PC-3 (cell line): ENCODE measurements around the gene LYSMD3. TPM values are rescaled to one million over a fixed set of nuclear protein-coding genes. Genes with fewer than 3 reads are reported as not detected.

Source experiments
- ATAC-seq: fragments of 200-7000 bp; cut with Tn5 transposase; 2 replicates; pipeline ENCODE4 v1.9.1; 2020; ENCODE audit warnings: mild to moderate bottlenecking, moderate library complexity
- BruUV-seq: library from RNA; stranded (reverse); fragments of 400-500 nt; replicated peaks from 2 replicates; lab custom pipeline; 2021; lab: Mats Ljungman, UMichigan
- CTCF ChIA-PET: fragments of 300-600 bp; sonication (Branson Sonifier 250); formaldehyde crosslinking; loops from one replicate; lab custom pipeline; 2022; ENCODE audit warnings: antibody characterized with exemption; lab: Charles Lee
- POLR2A ChIA-PET: fragments of 300-600 bp; sonication (Branson Sonifier 250); formaldehyde crosslinking; loops from one replicate; lab custom pipeline; 2022; ENCODE audit warnings: antibody characterized with exemption; ENCODE audit not compliant: unreplicated experiment; lab: Charles Lee
- DNase-seq: peaks from one replicate; pipeline ENCODE4 v3.0.0-alpha.2; 2015
- H2AFZ ChIP-seq: fragments of 300-600 bp; sonication (generic); 2 replicates; pipeline ENCODE4 v1.6.0; 2016; ENCODE audit warnings: antibody characterized with exemption, low read length
- H3F3A ChIP-seq: fragments of 300-600 bp; sonication (generic); one replicate; pipeline ENCODE4 v1.6.0; 2017; ENCODE audit warnings: antibody characterized with exemption, low read length, control low read depth, mild to moderate bottlenecking; ENCODE audit not compliant: unreplicated experiment
- H3K27ac ChIP-seq: fragments of 300-600 bp; sonication (generic); 2 replicates; pipeline ENCODE4 v1.5.1; 2016; ENCODE audit warnings: mild to moderate bottlenecking, low read length
- H3K27me3 ChIP-seq: fragments of 300-600 bp; sonication (generic); 2 replicates; pipeline ENCODE4 v1.6.1; 2016; ENCODE audit warnings: low read length, mixed read lengths
- H3K36me3 ChIP-seq: fragments of 300-600 bp; sonication (generic); 2 replicates; pipeline ENCODE4 v1.6.1; 2016; ENCODE audit warnings: low read depth, mixed run types, low read length, mixed read lengths
- H3K4me1 ChIP-seq: fragments of 300-600 bp; sonication (generic); 2 replicates; pipeline ENCODE4 v1.5.1; 2016; ENCODE audit warnings: low read length; ENCODE audit not compliant: insufficient read depth
- H3K4me2 ChIP-seq: fragments of 300-600 bp; sonication (generic); 2 replicates; pipeline ENCODE4 v1.6.0; 2016; ENCODE audit warnings: low read length
- H3K4me3 ChIP-seq: fragments of 300-600 bp; sonication (generic); 2 replicates; pipeline ENCODE4 v1.5.1; 2016; ENCODE audit warnings: mild to moderate bottlenecking, low read length, mixed read lengths
- H3K79me2 ChIP-seq: fragments of 300-600 bp; sonication (generic); 2 replicates; pipeline ENCODE4 v1.6.1; 2017; ENCODE audit warnings: low read length, mixed read lengths
- H3K9ac ChIP-seq: fragments of 300-600 bp; sonication (generic); 2 replicates; pipeline ENCODE4 v1.6.0; 2016; ENCODE audit warnings: mild to moderate bottlenecking, low read length
- H3K9me2 ChIP-seq: fragments of 300-600 bp; sonication (generic); replicated peaks from 2 replicates; pipeline ENCODE4 v1.6.1; 2016; ENCODE audit warnings: mixed run types, low read length, mixed read lengths
- H3K9me3 ChIP-seq: fragments of 300-600 bp; sonication (generic); 2 replicates; pipeline ENCODE4 v1.6.1; 2016; ENCODE audit warnings: low read length, mixed read lengths
- H4K20me1 ChIP-seq: fragments of 300-600 bp; sonication (generic); 2 replicates; pipeline ENCODE4 v1.6.1; 2016; ENCODE audit warnings: low read length, mixed read lengths
- EZH2 ChIP-seq: fragments of 300-600 bp; sonication (generic); IDR thresholded peaks from one replicate; pipeline ENCODE4 v1.6.1; 2017; ENCODE audit warnings: antibody characterized with exemption, mild to moderate bottlenecking, low read length; ENCODE audit not compliant: unreplicated experiment
- EZH2phosphoT487 ChIP-seq: fragments of 300-600 bp; sonication (generic); IDR thresholded peaks from 2 replicates; pipeline ENCODE4 v1.6.1; 2018; ENCODE audit warnings: mild to moderate bottlenecking, antibody characterized with exemption, low read length, borderline replicate concordance
- intact Hi-C: fragments of 100-400 bp; cut with micrococcal nuclease; formaldehyde crosslinking; loops from 2 replicates; pipeline ENCODE4 v1.9.0; 2023
- total RNA-seq: library from RNA; depleted of rRNA; stranded (reverse); fragments of >200 nt; gene quantifications from 2 replicates; pipeline ENCODE4 v1.2.3, GENCODE V29; 2014
- TF ChIP-seq, protein P1 (sequence below): fragments of 300-600 bp; sonication (generic); conservative IDR thresholded peaks from 2 replicates; pipeline ENCODE4 v1.5.1; 2017; ENCODE audit warnings: antibody characterized with exemption, low read depth, mild to moderate bottlenecking, low read length

Gene LYSMD3
- total RNA-seq, 1 experiment from 2014 or later: 10.0 TPM

DNA sequence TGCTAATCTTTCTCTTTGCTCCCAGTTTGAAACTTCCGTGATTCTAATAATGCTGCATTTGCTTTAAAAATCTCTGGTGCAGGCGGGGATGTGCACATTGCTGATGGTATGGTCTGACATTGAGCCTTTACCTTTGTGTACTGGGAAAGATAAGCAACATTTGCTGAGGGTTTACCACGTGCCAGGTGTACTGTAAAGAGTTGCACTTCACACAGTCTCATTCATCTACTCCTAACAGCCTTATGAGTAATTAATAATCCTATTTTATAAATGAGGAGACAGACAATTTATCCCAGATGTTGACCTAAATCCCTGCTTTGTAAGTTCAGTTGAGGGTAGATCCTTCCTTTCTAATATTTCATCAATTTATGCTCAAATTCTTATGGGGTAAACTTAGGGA, 28.5 kb upstream of the LYSMD3 start:
- H3F3A ChIP-seq: no peaks in the 10 kb centered on the region
- peak overlapping the region; percentile 68 for H3K9ac ChIP-seq
- H3K4me2 ChIP-seq: peak overlapping the region; percentile 85
- no peak overlapping the region for H3K27ac ChIP-seq
- 0 out of 2 replicates have a peak, but pooled peaks have one; percentile 1 for ATAC-seq
- peaks cover 12% of the 10 kb centered on the region for H3K79me2 ChIP-seq
- no peaks in the 10 kb centered on the region for H3K9me3 ChIP-seq
- TF ChIP-seq EZH2 (no peak), EZH2phosphoT487 (no peak)
- TF ChIP-seq, protein P1, sequence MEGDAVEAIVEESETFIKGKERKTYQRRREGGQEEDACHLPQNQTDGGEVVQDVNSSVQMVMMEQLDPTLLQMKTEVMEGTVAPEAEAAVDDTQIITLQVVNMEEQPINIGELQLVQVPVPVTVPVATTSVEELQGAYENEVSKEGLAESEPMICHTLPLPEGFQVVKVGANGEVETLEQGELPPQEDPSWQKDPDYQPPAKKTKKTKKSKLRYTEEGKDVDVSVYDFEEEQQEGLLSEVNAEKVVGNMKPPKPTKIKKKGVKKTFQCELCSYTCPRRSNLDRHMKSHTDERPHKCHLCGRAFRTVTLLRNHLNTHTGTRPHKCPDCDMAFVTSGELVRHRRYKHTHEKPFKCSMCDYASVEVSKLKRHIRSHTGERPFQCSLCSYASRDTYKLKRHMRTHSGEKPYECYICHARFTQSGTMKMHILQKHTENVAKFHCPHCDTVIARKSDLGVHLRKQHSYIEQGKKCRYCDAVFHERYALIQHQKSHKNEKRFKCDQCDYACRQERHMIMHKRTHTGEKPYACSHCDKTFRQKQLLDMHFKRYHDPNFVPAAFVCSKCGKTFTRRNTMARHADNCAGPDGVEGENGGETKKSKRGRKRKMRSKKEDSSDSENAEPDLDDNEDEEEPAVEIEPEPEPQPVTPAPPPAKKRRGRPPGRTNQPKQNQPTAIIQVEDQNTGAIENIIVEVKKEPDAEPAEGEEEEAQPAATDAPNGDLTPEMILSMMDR: no peak
- H3K9me2 ChIP-seq: no peaks in the 10 kb centered on the region
- TSS peak; percentile 86 for BruUV-seq
- CTCF ChIA-PET: no interaction called here
- H3K36me3 ChIP-seq: no peaks in the 10 kb centered on the region
- peak; percentile 21 for DNase-seq
- H4K20me1 ChIP-seq: no peaks in the 10 kb centered on the region
- H2AFZ ChIP-seq: peak overlapping the region; percentile 80
- intact Hi-C loops: loop anchor here (1.0 to 2.0 kb wide), 6 partner anchors 10 to 84 kb away; partner anchors contain the start of genes MBLAC2 and POLR3G
- peak overlapping the region; percentile 73 for H3K4me3 ChIP-seq
- POLR2A ChIA-PET: interaction anchor here (0.6 kb wide), 2 partner anchors 14 to 26 kb away, joined by 3 to 9 read pairs; no protein-coding TSS in a partner anchor
- H3K4me1 ChIP-seq: peaks cover 47% of the 10 kb centered on the region
- no peaks in the 10 kb centered on the region for H3K27me3 ChIP-seq

DNA sequence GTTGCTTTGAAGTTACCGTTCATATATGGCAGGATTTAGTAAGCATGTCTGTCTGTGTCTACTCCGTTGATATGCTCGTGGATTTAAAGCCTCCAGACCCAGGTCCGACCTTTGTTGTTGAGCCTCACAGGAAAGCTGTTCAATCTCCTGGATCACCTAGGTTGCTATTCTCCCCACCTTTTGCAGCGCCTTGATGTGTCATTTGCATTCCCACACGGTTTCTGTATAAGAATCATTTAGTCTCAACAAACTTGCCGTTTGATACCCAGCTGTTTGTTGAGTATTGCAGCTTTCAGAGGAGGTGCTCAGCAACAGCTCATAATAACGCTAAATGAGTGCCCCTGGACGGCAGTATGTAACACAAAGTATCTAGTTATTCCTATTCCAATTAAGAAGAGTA, 28.0 kb upstream of the LYSMD3 start:
- no peaks in the 10 kb centered on the region for H4K20me1 ChIP-seq
- peak overlapping the region; percentile 73 for H3K4me3 ChIP-seq
- peak; percentile 15 for DNase-seq
- peaks cover 43% of the 10 kb centered on the region for H3K4me1 ChIP-seq
- intact Hi-C loops: no loop called here
- no peaks in the 10 kb centered on the region for H3K9me2 ChIP-seq
- BruUV-seq: no TSS peak
- no peaks in the 10 kb centered on the region for H3K27me3 ChIP-seq
- no peaks in the 10 kb centered on the region for H3K9me3 ChIP-seq
- no peak for TF ChIP-seq EZH2
- TF ChIP-seq, protein P1: no peak
- TF ChIP-seq EZH2phosphoT487: no peak
- no peak for ATAC-seq
- H3K27ac ChIP-seq: no peak overlapping the region
- peak overlapping the region; percentile 68 for H3K9ac ChIP-seq
- no peaks in the 10 kb centered on the region for H3F3A ChIP-seq
- ChIA-PET POLR2A (interaction anchor here (0.6 kb wide), 2 partner anchors 14 to 27 kb away, joined by 3 to 9 read pairs; no protein-coding TSS in a partner anchor), CTCF (interaction anchor here (0.7 kb wide), 1 partner anchor 27 kb away, joined by 4 read pairs; the partner anchor contains the start of gene LYSMD3)
- H3K79me2 ChIP-seq: peaks cover 12% of the 10 kb centered on the region
- peak overlapping the region; percentile 85 for H3K4me2 ChIP-seq
- peak overlapping the region; percentile 80 for H2AFZ ChIP-seq
- no peaks in the 10 kb centered on the region for H3K36me3 ChIP-seq

DNA sequence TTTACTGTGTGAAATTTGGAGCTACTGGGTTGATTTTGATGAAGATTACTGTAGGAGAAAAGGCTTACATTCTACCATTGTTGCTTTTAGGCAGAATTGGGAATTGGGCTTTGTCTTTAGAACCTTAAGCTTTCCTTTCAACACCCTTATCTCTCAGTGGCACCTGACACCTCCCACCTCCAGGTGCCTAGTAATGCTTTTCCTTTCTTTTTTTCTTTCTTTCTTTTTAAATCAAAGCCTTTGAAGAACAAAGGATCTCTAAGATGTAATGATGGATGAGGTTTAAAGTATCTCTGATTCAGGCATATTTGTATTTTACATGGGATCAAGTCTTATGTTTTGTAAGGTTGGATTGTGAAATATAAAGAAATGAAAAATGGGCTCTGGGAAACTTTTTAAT, 26.3 kb upstream of the LYSMD3 start:
- H3K36me3 ChIP-seq: no peaks in the 10 kb centered on the region
- intact Hi-C loops: no loop called here
- H3K4me2 ChIP-seq: no peak overlapping the region
- H3K4me1 ChIP-seq: peaks cover 25% of the 10 kb centered on the region
- H3K27me3 ChIP-seq: no peaks in the 10 kb centered on the region
- H3K9me3 ChIP-seq: no peaks in the 10 kb centered on the region
- ATAC-seq (no peak), DNase-seq (no peak)
- ChIA-PET CTCF (no interaction called here), POLR2A (no interaction called here)
- H3K9ac ChIP-seq: no peak overlapping the region
- H4K20me1 ChIP-seq: no peaks in the 10 kb centered on the region
- no peak overlapping the region for H3K4me3 ChIP-seq
- no TSS peak for BruUV-seq
- H3K27ac ChIP-seq: no peak overlapping the region
- TF ChIP-seq, protein P1: no peak
- TF ChIP-seq EZH2: no peak
- TF ChIP-seq EZH2phosphoT487: no peak
- no peak overlapping the region for H2AFZ ChIP-seq
- no peaks in the 10 kb centered on the region for H3K9me2 ChIP-seq
- H3F3A ChIP-seq: no peaks in the 10 kb centered on the region
- H3K79me2 ChIP-seq: peaks cover 12% of the 10 kb centered on the region
